Mesenchymal stem cell (in vitro differentiated cells and primary cell): ENCODE measurements around the gene MINAR1.

Source experiments
- DNase-seq: peaks from one replicate; pipeline ENCODE4 v3.0.0-alpha.2; 2013
- H2AFZ ChIP-seq: one replicate; pipeline ENCODE4 v1.6.1; 2013; ENCODE audit warnings: low read depth, mild to moderate bottlenecking, control low read depth, inconsistent platforms, low read length, moderate library complexity
- H2AK5ac ChIP-seq: 2 replicates; pipeline ENCODE4 v1.6.1; 2013; ENCODE audit warnings: low read length, moderate library complexity, mild to moderate bottlenecking, inconsistent platforms; ENCODE audit not compliant: severe bottlenecking
- H2BK120ac ChIP-seq: one replicate; pipeline ENCODE4 v1.6.1; 2013; ENCODE audit warnings: low read depth, mild to moderate bottlenecking, inconsistent platforms, low read length, moderate library complexity
- H2BK12ac ChIP-seq, 2 experiments: one replicate each; pipeline ENCODE4 v1.6.1; 2013; ENCODE audit warnings: inconsistent platforms in 2 of 2, low read length in 2 of 2, mild to moderate bottlenecking in 2 of 2, moderate library complexity in 2 of 2, control low read depth in 1 of 2
- H2BK15ac ChIP-seq: one replicate; pipeline ENCODE4 v1.6.1; 2013; ENCODE audit warnings: mild to moderate bottlenecking, low read depth, inconsistent platforms; ENCODE audit not compliant: poor library complexity, severe bottlenecking
- H2BK5ac ChIP-seq: 2 replicates; pipeline ENCODE4 v1.6.1; 2013; ENCODE audit warnings: low read depth, mild to moderate bottlenecking, low read length, control low read depth, inconsistent platforms; ENCODE audit not compliant: poor library complexity, severe bottlenecking
- H3K14ac ChIP-seq, 2 experiments: one replicate each; pipeline ENCODE4 v1.6.1; 2013; ENCODE audit warnings: inconsistent platforms in 2 of 2, low read length in 2 of 2, control low read depth in 1 of 2, mild to moderate bottlenecking in 1 of 2, moderate library complexity in 1 of 2
- H3K18ac ChIP-seq, 2 experiments: one replicate each; pipeline ENCODE4 v1.6.1; 2013; ENCODE audit warnings: inconsistent platforms in 2 of 2, low read length in 2 of 2, control low read depth in 1 of 2, low read depth in 1 of 2, mild to moderate bottlenecking in 1 of 2
- H3K23ac ChIP-seq, 2 experiments: one replicate each; pipeline ENCODE4 v1.6.1; 2013; ENCODE audit warnings: inconsistent platforms in 2 of 2, low read length in 2 of 2, mild to moderate bottlenecking in 2 of 2, moderate library complexity in 2 of 2, control low read depth in 1 of 2
- H3K27ac ChIP-seq: 2 replicates; pipeline ENCODE4 v1.5.1; 2013; ENCODE audit warnings: mild to moderate bottlenecking, moderate library complexity, low read length, control low read depth, inconsistent platforms; ENCODE audit not compliant: poor library complexity, severe bottlenecking
- H3K27me3 ChIP-seq, 2 experiments: 2 replicates each; pipeline versions ENCODE4 v1.6.1 to v1.7.0; 2013; ENCODE audit warnings: low read length in 2 of 2, mild to moderate bottlenecking in 2 of 2, moderate library complexity in 2 of 2, control low read depth in 1 of 2, inconsistent platforms in 1 of 2; ENCODE audit not compliant: control insufficient read depth in 1 of 2, insufficient read depth in 1 of 2
- H3K36me3 ChIP-seq, 2 experiments: 2 replicates each; pipeline versions ENCODE4 v1.6.1 to v1.7.0; 2013; ENCODE audit warnings: low read length in 2 of 2, control low read depth in 1 of 2, inconsistent platforms in 1 of 2, low read depth in 1 of 2, mild to moderate bottlenecking in 1 of 2; ENCODE audit not compliant: insufficient read depth in 2 of 2, control insufficient read depth in 1 of 2
- H3K4ac ChIP-seq, 2 experiments: one replicate each; pipeline ENCODE4 v1.6.1; 2013; ENCODE audit warnings: inconsistent platforms in 2 of 2, low read length in 2 of 2, mild to moderate bottlenecking in 2 of 2, moderate library complexity in 2 of 2, control low read depth in 1 of 2, low read depth in 1 of 2
- H3K4me1 ChIP-seq: 2 replicates; pipeline ENCODE4 v1.6.1; 2013; ENCODE audit warnings: low read depth, low read length, control low read depth; ENCODE audit not compliant: control insufficient read depth, insufficient read depth
- H3K4me2 ChIP-seq: 2 replicates; pipeline ENCODE4 v1.6.1; 2013; ENCODE audit warnings: low read length, mild to moderate bottlenecking, inconsistent platforms; ENCODE audit not compliant: poor library complexity, severe bottlenecking
- H3K4me3 ChIP-seq, 2 experiments: 2 replicates each; pipeline versions ENCODE4 v1.5.1 to v1.7.0; 2013; ENCODE audit warnings: low read length in 2 of 2, mild to moderate bottlenecking in 2 of 2, control low read depth in 1 of 2, low read depth in 1 of 2; ENCODE audit not compliant: insufficient read depth in 1 of 2
- H3K79me1 ChIP-seq: replicated peaks from 2 replicates; pipeline ENCODE4 v1.6.1; 2013; ENCODE audit warnings: mild to moderate bottlenecking, control low read depth, low read length, inconsistent platforms; ENCODE audit not compliant: poor library complexity, severe bottlenecking
- H3K9ac ChIP-seq: 2 replicates; pipeline ENCODE4 v1.7.0; 2013; ENCODE audit warnings: mild to moderate bottlenecking, low read length, moderate library complexity
- H3K9me3 ChIP-seq: 2 replicates; pipeline ENCODE4 v1.7.0; 2013; ENCODE audit warnings: mild to moderate bottlenecking, low read length; ENCODE audit not compliant: control insufficient read depth
- H4K8ac ChIP-seq: one replicate; pipeline ENCODE4 v1.6.1; 2013; ENCODE audit warnings: inconsistent platforms, mild to moderate bottlenecking, low read length, moderate library complexity
- H4K91ac ChIP-seq: one replicate; pipeline ENCODE4 v1.6.1; 2013; ENCODE audit warnings: mild to moderate bottlenecking, low read length, inconsistent platforms
- WGBS: methylation state at CpG from one replicate; pipeline ENCODE4 v1.1.7; 2013; ENCODE audit warnings: mixed read lengths; 5-methylcytosine and 5-hydroxymethylcytosine counted together

MINAR1 gene

DNA sequence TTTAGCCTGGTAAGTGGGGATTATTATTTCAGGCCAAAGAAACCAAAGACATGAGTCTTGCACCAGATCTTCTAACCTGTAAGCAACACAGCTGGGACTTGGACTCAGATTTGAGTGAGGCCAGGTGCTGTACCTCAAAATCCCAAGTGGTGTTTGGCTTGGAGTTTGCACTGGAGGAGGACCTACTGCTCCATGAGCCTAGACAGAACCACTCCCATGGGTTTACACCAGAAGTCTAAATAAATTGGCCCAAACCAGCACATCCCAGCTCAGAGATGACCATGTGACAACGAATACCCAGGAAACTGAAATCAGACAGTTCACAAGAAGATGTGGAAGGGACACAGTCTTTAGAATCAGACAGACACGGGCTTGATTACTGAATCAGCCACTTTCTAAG lies 47.5 kb downstream of the MINAR1 start:
- no peak overlapping the region for H2BK5ac ChIP-seq
- no peak overlapping the region for H3K4me3 ChIP-seq
- H3K14ac ChIP-seq: no peak overlapping the region
- H3K27me3 ChIP-seq: no peaks in the 10 kb centered on the region
- H3K23ac ChIP-seq: no peak overlapping the region
- H3K9me3 ChIP-seq: no peaks in the 10 kb centered on the region
- H3K9ac ChIP-seq: no peak overlapping the region
- H3K4me2 ChIP-seq: no peak overlapping the region
- H3K4ac ChIP-seq: no peak overlapping the region
- H3K4me1 ChIP-seq: no peaks in the 10 kb centered on the region
- H2BK120ac ChIP-seq: no peak overlapping the region
- DNase-seq: no peak
- H2BK15ac ChIP-seq: no peak overlapping the region
- no peak overlapping the region for H2BK12ac ChIP-seq
- no peak overlapping the region for H2AK5ac ChIP-seq
- no peak overlapping the region for H4K91ac ChIP-seq
- H3K27ac ChIP-seq: no peak overlapping the region
- no peak overlapping the region for H4K8ac ChIP-seq
- 79% methylated on average over 2 of the region's 2 CpGs for WGBS
- H3K36me3 ChIP-seq: no peaks in the 10 kb centered on the region
- H2AFZ ChIP-seq: no peak overlapping the region
- H3K79me1 ChIP-seq: no peaks in the 10 kb centered on the region
- no peak overlapping the region for H3K18ac ChIP-seq

DNA sequence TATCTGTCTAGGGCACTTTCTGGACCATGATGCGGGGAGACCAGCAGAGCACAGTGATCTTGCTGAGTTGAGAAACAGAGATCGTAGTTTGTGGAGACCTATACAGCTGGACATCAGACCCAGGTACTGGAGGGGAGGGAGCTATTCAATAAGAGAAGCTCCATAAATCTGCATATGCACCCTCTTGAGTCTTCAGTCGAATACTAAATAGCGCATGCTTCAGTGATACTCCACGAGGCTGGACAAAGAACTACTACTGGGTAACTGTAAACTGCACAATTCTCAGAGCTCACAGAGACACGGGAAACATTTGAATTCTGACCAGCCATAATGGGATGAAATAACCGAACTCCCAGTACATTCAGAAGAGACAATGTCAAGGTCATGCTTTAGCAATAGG lies 49.7 kb downstream of the MINAR1 start:
- no peak overlapping the region for H2BK120ac ChIP-seq
- H3K27me3 ChIP-seq: no peaks in the 10 kb centered on the region
- no peak overlapping the region for H3K4me3 ChIP-seq
- H3K4ac ChIP-seq: no peak overlapping the region
- no peak overlapping the region for H2AFZ ChIP-seq
- no peak overlapping the region for H2BK12ac ChIP-seq
- H3K9me3 ChIP-seq: no peaks in the 10 kb centered on the region
- H3K9ac ChIP-seq: no peak overlapping the region
- no peak overlapping the region for H4K91ac ChIP-seq
- H3K14ac ChIP-seq: no peak overlapping the region
- no peak overlapping the region for H3K23ac ChIP-seq
- H3K27ac ChIP-seq: no peak overlapping the region
- H4K8ac ChIP-seq: no peak overlapping the region
- no peaks in the 10 kb centered on the region for H3K4me1 ChIP-seq
- H2BK5ac ChIP-seq: no peak overlapping the region
- no peak for DNase-seq
- H3K18ac ChIP-seq: no peak overlapping the region
- no peak overlapping the region for H2BK15ac ChIP-seq
- no peaks in the 10 kb centered on the region for H3K36me3 ChIP-seq
- no peaks in the 10 kb centered on the region for H3K79me1 ChIP-seq
- H2AK5ac ChIP-seq: no peak overlapping the region
- WGBS: 85% methylated on average over 7 of the region's 7 CpGs
- H3K4me2 ChIP-seq: no peak overlapping the region
